Measurements from ENCODE around the gene CDC25A. TPM values are rescaled to one million over a fixed set of nuclear protein-coding genes. Genes with fewer than 3 reads are reported as not detected.
"Not testable (repeated sequence)": the region's sequence is repeated elsewhere in the genome, so short reads cannot be mapped to it uniquely, and the experiment has no call there.

Gene CDC25A
- total RNA-seq, 1 experiment from 2014 or later, result 12.2 TPM

DNA sequence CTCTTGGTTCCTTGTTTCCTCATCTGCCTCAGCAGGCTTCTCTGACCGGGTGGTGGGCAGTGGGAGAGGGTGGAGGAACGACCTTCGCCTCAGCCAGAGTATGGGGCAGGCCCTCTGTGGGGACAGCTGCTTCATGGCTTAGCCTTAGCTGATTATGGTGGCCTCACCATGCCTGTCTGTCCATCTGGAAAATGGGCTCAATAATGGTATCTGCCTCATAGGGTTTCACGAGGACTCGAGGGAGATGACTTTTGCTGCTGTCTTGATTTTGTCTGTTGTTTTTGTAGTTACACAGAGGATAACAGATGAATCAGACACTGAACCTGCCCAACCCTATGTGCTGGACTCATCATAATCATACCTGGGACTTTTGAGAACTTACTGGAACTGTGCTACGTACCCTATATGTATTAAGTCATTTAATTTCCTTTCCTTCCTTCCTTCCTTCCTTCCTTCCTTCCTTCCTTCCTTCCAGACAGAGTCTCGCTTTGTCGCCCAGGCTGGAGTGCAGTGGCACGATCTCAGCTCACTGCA is 46.5 kb downstream of the CDC25A start:
- DNase-seq (ENCODE audit: low spot score), result no peak

DNA sequence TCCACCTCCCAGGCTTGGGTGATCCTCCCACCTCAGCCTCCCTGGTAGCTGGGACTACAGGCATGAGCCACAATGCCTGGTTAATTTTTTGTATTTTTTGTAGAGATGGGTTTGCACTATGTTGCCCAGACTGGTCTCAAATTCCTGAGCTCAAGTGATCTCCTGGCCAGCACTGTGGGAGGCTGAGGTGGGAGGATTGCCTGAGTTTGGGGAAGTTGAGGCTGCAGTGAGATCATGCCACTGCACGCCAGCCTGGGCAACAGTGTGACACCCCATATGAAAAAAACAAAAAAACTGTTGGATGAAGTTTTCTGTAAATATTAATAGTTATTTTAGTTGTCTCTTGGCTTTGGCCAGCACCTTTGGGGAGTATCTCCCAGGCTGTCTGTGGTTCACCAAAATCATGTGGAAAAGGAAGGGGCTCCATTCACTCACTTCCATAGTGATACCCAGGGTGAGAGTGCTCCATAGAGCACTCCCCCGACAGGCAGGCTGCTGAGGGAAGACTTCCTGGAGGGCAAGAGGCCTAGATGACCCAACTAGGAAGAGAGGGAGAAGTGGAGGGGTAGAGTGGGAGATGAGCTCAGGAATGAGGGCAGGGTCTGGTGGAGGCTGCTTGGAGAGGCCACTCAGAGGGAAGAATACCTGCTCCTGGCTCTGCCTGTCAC is 47.1 kb downstream of the CDC25A start:
- no peak for DNase-seq (ENCODE audit: low spot score)

DNA sequence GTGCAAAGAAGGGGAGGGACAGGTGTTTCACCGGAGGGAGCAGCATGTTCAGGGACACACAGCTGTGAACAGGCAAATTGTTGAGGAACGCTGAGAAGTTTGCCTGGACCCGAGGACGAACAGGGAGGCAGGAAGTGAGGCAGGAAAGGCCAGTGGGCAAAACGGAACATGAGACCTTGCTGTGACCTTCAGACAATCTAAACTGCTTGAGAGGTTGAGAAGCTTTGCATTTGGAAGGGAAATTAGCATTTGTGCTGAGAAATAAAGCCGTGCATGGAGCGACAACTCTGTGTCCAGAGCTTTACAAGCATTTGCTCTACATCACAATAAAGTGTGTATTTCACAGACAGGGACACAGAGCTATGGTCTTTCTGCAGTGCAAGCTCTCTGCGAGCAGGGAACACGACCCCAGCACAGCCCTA is 47.9 kb downstream of the CDC25A start:
- no peak for DNase-seq (ENCODE audit: low spot score)

DNA sequence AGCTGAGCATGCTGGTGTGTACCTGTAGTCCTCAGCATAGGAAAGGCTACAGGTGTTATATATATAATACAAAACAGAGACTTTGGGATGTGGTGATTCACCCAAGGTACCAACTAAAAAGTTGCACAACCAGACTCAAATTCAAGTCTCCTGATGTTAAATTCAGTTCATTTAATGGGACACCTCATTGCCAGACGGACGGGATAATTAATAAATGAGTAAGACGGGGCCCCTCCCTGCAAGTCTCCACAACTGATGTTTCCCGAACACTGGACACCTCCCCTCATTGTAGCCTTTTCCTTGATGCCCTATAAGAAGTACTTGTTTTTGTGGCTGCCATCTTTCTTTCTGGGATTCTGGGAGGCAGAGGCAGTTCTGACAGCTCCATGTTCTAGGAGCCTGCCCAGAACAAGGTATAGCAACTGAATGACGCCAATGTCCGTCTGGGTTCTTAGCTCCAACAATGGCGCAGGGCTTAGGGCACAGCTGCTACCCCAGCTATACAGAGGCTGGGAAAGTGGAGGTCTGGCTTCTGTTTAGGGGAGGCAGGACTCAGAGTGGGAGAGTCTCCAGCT is 50.7 kb downstream of the CDC25A start:
- no peak for DNase-seq (ENCODE audit: low spot score)

DNA sequence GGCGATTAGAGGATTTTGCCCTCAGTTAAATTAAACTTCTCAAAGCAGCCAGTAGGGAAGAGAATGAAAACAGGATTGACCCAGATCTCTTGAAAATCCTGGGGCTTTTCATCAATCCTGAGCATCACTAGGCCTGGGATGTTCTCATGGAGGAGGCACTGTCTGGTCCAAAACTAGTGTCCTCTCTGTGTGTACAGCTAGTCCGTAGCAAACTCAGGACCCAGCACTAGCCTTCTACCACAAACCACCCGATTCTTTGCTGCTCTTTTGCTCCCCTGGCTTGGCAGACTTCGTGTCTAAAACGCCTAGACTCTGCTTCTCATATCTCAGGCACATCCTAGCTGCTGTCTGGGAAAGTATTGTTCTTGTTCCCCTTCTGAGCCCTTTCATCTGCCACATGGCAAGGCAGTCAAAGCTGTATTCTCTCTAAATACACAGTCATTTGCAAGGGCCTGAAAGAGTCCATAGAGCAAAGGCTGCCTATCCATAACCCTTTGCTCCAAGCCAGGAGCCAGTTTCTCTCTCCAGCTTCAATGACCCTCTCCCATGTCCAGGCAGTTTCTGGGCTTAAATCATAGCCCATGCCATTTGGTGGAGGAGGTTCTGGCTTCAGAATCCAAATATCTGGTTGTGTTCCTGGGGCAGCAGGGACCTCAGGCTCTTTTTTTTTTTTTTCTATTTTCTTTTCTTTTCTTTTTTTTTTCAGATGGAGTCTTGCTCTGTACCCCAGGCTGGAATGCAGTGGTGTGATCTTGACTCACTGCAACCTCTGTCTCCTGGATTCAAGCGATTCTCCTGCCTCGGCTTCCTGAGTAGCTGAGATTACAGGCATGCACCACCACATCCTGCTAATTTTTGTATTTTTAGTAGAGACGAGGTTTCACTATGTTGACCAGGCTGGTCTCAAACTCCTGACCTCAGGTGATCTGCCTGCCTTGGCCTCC is 52.4 kb downstream of the CDC25A start:
- no peak for DNase-seq (ENCODE audit: low spot score)

DNA sequence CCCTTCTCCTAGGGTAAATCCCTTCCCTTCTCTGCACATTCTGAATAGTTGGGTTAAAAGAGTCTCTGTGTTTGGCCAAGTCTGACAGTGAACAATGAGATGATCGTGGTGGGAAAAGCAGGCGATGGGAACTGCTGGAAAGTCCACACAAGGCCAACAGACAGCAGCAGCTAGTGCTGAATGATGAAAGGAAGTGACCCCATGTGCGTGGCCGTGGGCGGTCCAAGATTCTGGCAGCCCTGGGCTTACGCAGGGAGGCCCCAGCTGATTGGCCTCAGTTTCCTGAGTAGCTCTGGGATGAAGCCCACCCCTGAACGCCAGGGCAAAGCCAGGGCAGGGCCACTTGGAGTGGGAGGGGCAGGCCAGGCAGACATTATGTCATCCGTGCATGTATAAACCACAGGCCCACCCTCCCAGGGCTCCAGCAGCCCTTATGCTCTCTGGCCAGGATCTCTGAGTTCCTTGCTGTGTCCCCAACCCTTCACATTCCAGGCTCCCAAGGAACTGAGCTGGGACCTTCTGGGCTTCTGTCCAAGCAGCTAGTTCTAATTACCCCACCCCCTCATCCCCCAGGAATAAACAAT is 57.8 kb downstream of the CDC25A start:
- DNase-seq (ENCODE audit: low spot score), result peak; percentile 89

DNA sequence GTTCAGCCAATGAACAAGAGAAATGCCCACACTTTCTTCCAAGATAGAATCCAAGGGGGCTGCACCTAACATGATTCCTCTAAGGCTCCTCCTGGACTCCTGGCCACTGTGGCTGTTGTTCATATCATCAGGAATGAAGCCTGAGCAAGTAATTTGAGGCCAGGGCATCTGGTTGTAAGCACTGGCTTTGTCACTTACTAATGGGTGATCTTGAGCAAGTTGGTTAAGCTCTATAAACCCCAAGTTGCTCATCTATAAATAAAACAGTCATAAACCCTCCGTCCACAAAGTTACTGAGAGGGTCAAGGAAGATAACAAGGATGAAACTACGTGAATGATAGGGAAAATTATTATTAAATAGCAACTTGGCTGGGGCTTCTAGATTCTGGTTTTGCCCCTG is 58.3 kb downstream of the CDC25A start:
- no peak for DNase-seq (ENCODE audit: low spot score)

DNA sequence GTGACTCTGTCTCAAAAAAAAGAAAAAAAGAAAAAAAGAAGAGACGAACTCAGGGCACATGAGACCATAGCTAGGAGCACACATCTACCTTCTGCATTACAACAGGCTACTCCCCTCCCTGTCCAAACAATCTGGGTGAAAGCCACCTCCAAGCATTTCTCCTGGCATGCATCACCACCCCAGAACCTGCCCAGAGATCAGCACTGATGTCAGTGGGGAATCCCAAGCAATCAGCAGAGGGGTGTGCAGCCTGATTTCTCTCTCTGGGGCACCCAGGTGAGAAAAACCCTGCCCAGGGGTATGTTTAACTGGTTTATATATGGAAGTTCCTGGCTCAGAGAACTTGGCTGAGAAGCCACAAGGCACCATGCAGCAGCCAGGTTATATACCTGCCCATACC is 59.4 kb downstream of the CDC25A start:
- DNase-seq (ENCODE audit: low spot score), result no peak

DNA sequence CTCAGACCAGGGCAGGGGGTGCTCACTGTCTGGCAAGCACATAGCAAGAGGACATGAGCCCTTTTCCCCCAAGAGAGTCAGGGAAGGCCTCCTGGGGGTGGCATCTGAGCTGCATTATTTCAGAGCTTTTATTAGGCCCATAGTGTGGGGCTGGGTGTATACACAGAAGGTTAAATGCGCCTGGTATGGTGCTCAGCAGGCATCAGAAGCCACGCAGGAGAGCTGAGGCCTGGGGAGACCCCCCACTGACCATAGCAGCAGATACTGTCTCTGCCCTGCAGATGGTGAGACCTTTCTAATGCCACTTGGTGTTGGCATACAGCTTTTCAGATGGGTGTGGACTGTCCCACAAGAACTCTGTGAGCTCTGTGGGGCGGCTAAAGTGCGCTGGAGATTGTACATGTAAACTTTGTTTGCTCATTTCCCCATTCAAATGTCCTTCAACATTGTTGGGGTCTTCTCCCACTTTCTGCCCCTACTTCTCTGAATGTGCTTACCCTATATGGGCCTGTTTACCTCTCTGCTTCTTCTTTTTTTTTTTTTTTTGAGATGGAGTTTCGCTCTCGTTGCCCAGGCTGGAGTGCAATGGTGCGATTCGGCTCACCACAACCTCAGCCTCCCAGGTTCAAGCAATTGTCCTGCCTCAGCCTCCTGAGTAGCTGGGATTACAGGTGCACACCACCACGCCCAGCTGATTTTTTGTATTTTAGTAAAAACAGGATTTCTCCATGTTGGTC is 62.2 kb downstream of the CDC25A start:
- no peak for DNase-seq (ENCODE audit: low spot score)

DNA sequence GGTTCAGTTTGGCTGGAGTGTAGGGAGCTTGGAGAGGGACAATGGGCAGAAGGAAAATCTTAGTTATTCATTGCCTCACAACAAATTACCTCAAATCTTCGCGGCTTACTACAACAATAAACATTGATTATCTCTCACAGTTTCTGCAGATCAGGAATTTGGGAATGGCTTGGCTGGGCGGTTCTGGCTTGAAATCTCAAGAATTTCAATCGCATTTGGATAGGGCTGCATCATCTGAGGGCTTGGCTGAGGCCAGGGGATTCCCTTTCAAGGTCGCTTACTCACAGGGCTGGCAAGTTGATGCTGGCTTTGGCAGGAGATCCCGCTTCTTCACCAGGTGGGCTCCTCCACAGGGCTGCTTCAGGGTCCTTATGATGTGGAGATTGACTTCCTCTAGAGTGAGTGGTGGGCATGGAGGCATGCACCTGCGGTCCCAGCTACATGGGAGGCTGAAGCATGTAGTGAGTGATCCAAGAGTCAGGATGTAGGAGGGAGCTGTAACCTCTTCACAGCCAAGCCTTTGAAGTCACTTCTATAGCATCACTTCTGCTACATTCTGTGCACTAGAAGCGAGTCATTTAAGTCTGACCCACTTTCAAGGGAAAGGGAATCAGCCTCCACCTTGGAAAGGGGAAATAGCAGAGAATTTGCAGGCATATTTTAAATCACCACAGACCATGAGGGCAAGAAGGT is 63.1 kb downstream of the CDC25A start:
- no peak for DNase-seq (ENCODE audit: low spot score)

DNA sequence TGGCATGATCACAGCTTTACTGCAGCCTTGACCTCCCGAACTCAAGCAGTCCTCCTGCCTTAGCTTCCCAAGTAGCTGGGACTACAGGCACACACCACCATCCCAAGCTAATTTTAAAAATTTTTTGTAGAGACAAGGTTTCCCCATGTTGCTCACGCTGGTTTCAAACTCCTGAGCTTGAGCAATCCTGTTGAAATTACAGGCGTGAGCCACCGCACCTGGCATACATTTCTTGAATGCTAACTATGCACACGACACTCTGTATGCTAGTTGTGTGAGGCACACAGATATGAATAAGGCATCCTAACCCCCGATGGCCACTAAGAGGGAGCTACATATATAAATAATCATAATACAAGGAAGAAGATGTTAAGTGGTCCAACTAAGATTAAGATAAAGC is 64.9 kb downstream of the CDC25A start:
- no peak for DNase-seq (ENCODE audit: low spot score)

DNA sequence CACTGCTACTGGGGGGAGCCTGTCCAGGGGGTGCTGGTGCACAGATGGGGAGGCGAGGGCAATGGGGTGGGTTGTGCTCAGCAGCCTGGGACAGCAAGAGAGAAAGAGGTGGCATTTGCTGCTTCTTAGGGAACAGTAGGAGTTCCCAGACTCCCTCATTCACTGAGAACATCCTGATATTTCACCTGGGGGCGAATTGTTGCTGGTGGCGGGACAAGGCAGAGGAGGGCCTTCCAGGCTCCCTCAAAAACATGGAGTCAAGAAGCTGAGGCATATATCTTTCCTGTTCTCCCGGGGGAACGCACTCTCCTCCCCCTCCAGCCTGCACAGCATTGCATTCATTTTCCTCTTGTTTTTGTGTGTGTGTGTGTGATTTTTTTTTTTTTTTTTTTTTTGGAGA is 65.7 kb downstream of the CDC25A start:
- DNase-seq (ENCODE audit: low spot score), result no peak

DNA sequence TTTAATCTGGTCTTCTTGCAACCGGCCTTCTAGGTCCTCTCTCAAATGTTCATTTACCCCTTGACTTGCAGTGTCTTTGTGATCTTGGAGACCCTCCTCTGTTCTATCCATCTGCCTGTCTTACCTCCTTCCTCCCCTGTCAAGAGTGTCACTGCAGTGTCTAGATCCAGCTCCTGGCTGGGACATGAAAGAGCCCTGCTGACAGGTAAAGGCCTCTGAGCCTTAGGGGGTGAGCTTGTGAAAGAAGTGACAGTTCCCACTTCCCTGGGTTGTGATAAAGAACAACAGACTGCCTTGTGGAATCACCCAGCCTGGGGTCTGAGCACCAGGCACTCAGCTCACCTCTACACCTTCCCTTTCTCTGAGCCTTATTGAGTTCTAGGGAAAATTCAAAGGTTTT is 68.0 kb downstream of the CDC25A start:
- no peak for DNase-seq (ENCODE audit: low spot score)

DNA sequence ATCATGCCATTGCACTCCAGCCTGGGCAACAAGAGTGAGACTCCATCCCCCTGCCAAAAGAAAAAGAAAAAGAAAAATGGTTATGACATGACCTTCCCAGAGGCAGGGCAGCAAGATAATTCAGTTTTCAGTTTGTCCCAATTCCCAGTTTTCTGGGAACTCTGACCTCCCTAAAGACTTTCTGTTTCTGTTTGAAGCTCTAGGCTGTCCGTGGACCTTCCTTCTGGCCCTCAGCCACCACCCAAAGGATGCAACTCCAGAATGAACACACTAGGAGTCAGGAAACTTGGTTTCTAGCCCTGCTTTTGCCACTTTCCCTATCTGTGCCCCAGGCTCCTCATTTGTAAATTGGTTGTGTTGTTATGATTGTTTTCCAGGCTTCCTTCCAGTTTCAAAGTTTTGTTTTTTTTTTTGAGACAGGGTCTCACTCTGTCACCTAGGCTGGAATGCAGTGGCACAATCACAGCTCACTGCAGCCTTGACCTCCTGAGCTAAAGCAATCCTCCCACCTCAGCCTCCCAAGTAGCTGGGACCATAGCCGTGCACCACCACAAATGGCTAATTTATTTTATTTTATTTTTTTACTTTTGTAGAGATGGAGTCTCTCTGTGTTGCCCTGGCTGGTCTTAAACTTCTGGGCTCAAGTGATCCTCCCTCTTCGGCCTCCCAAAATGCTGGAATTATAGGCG is 68.6 kb downstream of the CDC25A start:
- DNase-seq (ENCODE audit: low spot score), result peak; percentile 25

DNA sequence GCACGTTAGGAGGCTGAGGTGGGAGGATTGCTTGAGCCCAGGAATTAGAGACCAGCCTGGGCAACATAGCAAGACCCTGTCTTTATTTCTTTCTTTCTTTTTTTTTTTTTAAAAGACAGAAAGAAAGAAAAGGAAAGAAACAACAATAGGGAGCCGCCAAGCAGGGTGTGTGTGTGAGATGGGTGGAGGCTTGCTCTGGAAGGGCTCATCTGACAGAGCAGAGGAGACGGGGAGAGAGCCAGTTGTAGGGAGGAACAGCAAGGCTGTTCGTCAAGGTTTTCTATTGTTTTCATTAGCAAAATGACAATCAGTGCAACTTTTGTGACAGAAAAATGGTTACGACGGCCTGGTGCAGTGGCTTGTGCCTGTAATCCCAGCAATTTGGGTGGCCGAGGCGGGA is 69.3 kb downstream of the CDC25A start:
- no peak for DNase-seq (ENCODE audit: low spot score)

DNA sequence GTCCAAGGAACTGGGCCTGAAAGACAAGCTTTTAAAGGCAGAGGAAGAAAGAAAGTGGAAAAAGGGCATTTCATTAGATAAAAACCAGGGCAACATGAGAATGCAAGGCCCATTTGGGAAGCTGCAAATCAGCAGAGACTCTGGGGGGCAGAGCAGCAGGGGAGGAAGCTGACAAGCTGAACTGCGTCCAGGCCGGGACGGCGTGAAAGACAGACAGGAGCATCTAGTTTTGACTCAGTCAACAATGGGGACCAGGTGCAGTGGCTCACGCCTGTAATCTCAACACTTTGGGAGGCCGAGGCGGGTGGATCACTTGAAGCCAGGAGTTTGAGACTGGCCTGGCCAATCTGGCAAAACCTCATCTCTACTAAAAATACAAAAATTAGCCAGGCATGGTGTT is 69.9 kb downstream of the CDC25A start:
- no peak for DNase-seq (ENCODE audit: low spot score)

DNA sequence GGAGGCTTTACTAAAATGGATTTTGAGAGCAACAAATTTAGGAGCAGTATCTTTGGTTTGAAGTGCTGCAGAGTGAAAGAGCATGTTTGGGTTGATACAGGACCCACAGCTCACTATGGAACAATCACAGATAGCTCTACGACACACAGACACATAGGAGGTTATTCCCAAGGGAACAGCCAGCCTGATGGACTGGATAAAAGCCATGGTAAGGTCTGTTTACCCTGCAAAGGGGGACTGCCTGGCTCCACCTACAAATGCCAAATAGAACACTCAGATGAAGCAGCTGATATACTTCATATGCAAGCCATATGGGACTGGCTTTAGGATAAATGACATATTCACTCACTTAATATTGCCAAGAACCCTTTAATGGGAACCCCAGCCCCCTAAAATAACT is 75.4 kb downstream of the CDC25A start:
- DNase-seq (ENCODE audit: low spot score), result no peak

DNA sequence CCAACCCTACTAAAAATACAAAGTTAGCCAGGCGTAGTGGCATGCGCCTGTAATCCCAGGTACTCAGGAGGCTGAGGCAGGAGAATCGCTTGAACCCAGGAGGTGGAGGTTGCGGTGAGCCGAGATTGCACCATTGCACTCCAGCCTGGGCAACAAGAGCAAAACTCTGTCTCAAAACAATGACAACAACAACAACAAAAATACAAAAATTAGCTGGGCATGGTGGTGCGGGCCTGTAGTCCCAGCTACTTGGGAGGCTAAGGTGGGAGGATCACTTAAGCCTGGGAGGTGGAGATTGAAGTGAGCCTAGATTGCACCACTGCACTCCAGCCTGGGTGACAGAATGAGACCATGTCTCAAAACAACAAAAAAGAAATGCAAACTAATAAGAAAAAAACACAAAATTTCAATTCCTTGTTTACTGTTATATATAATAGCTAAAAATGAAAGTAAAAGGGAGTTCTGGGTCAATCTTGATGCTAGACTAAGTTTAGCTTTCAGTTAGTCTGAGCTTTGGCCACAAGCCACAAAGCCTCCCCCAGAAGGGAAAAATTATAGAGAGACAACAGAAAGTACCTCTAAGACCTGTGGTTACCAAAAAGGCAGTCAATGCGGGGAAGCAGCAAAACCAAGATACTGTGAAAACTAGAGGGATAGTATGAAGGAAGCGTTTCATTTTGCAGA is 76.0 kb downstream of the CDC25A start:
- DNase-seq (ENCODE audit: low spot score), result not testable (repeated sequence)

DNA sequence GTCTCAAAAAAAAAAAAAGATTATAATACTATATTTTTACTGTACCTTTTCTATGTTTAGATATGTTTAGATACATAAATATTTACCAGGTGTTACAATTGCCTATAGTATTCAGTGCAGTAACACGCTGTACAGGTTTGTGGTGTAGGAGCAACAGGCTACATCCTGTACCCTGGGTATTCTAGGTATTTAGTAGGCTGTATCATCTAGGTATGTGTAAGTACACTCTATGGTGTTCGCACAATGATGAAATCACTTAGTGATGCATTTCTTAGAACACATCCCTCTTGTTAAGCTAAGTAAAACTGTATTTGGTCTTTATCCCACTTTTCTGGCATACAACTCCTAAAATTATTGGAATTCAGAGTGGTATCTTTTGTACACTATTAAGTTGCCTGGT is 77.8 kb downstream of the CDC25A start:
- no peak for DNase-seq (ENCODE audit: low spot score)

DNA sequence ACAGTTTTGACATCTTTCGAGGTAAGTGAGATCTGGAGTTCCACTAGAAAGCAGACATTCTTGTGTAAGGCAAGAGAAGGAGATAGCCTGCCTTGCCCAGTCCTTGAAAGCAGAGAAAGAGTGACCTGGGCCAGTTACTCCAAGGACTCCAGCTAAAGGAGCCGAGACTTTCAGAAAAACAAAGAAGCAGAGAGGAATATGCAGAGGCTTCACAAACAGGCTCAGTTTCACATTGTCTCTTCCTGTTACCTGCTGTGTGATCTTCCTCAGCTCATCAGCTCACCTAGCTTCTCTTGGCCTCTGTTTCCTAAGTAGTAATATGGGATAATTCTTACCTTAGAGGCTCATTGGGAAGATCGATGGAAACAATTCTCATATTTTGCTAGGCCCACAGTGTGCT is 81.0 kb downstream of the CDC25A start:
- DNase-seq (ENCODE audit: low spot score), result no peak

Measured in H4 (cell line).